Duodenal mucosa (tissue), 2 donors: Measurements from ENCODE around the gene SLC35E1.
"Not testable (repeated sequence)": the region's sequence is repeated elsewhere in the genome, so short reads cannot be mapped to it uniquely, and the experiment has no call there.

Experiments
- H3K27ac ChIP-seq: one replicate; pipeline ENCODE4 v1.7.0; 2013; ENCODE audit warnings: low read depth, low read length
- H3K27me3 ChIP-seq, 2 donors: one replicate each; pipeline ENCODE4 v1.7.0; 2013; ENCODE audit warnings: low read length in 2 of 2, control low read depth in 1 of 2; ENCODE audit not compliant: insufficient read depth in 2 of 2, control insufficient read depth in 1 of 2
- H3K36me3 ChIP-seq, 2 donors: one replicate each; pipeline ENCODE4 v1.7.0; 2013; ENCODE audit warnings: low read length in 2 of 2, control low read depth in 1 of 2; ENCODE audit not compliant: insufficient read depth in 2 of 2, control insufficient read depth in 1 of 2
- H3K4me1 ChIP-seq, 2 donors: one replicate each; pipeline ENCODE4 v1.7.0; 2013; ENCODE audit warnings: low read length in 2 of 2, control low read depth in 1 of 2; ENCODE audit not compliant: insufficient read depth in 2 of 2, control insufficient read depth in 1 of 2
- H3K4me3 ChIP-seq, 2 donors: one replicate each; pipeline ENCODE4 v1.7.0; 2013; ENCODE audit warnings: low read length in 2 of 2, low read depth in 1 of 2
- H3K9ac ChIP-seq, 2 donors: one replicate each; pipeline ENCODE4 v1.7.0; 2013; ENCODE audit warnings: low read length in 2 of 2, low read depth in 1 of 2
- H3K9me3 ChIP-seq, 2 donors: one replicate each; pipeline ENCODE4 v1.7.0; 2013; ENCODE audit warnings: low read length in 2 of 2, control low read depth in 1 of 2; ENCODE audit not compliant: control insufficient read depth in 1 of 2

Gene SLC35E1

DNA sequence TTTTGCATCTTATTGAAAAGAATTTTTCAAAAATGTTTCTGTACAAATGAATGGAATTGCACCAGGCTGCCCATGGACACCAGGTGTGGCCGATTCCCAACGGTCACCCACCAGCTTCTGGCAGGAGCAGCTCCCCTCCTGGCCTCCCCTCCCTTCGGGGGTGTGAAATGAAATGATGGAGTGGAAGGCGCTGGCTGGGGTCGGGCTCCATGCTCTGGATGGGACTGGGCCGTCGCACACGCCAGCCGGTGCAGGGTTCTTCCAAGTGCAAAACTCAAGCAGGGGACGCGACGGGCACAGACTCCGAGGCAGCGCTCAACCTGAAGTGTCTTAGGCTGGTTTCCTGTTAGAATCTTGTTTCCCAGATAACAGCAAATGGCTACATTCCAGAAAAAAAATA is 54.2 kb downstream of the SLC35E1 start:
- H3K27ac ChIP-seq: no peak overlapping the region
- H3K27me3 ChIP-seq: no peaks in the 10 kb centered on the region
- H3K4me3 ChIP-seq: no peak overlapping the region
- peaks cover 0 to 11% of the 10 kb centered on the region in 2 donors for H3K4me1 ChIP-seq
- peaks cover 41 to 62% of the 10 kb centered on the region in 2 donors for H3K36me3 ChIP-seq
- no peaks in the 10 kb centered on the region for H3K9me3 ChIP-seq
- H3K9ac ChIP-seq: no peak overlapping the region

DNA sequence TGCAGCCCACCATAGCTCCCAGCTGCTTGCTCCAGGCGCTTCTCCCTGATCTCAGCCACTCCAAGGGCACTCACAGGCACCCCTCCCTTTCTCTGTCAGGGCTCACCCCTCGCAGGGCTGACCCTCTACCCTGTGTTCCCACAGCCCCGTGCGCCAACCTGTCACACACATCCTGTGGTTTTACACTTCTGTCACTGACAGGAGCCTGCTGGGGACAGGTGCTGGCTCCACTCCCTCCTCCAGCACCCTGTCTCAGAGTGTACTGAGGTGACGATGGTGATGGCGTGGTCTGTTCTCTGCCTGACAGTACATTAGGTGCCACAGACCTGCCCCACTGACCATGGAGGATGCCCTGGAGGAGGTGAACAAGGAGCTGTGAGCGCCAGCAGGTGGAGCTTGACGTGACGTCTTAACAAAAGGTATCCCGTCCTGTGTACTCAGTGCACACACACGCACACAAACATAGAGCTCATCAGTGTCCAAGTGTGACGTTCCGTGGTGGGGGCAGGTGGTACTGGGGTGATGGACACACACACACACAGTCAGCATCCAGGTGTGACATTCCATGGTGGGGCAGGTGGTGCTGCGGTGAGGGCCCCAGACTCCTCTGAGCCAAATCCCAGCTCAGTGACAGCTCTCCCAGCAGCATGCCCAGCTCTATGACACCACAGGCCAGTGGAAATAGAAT is 55.1 kb downstream of the SLC35E1 start:
- peaks cover 0 to 11% of the 10 kb centered on the region in 2 donors for H3K4me1 ChIP-seq
- no peak overlapping the region for H3K27ac ChIP-seq
- peaks cover 41 to 58% of the 10 kb centered on the region in 2 donors for H3K36me3 ChIP-seq
- no peaks in the 10 kb centered on the region for H3K9me3 ChIP-seq
- no peaks in the 10 kb centered on the region for H3K27me3 ChIP-seq
- H3K9ac ChIP-seq: no peak overlapping the region
- H3K4me3 ChIP-seq: no peak overlapping the region

DNA sequence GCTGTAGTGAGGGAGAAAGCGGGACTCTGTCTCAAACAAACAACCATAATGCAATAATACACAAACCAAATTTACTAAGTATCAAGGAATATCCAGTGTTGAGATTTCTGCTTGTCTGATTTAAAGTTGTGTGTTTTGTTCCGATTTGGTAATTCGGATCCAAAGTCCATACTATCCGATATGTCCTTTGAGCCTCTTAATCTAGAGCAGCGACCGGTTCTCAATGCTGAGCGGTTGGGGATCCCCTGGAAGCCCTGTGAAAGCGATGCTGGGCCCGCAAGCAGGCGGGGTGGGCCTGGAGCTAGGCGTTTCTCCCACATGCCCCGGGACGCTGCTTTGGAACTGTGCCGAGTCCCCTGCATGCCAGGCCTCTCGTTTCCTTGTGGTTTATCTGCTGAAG is 55.8 kb downstream of the SLC35E1 start:
- Histone ChIP-seq H3K4me1 (peaks cover 0 to 11% of the 10 kb centered on the region in 2 donors), H3K36me3 (peaks cover 40 to 53% of the 10 kb centered on the region in 2 donors), H3K27ac (no peak overlapping the region)

DNA sequence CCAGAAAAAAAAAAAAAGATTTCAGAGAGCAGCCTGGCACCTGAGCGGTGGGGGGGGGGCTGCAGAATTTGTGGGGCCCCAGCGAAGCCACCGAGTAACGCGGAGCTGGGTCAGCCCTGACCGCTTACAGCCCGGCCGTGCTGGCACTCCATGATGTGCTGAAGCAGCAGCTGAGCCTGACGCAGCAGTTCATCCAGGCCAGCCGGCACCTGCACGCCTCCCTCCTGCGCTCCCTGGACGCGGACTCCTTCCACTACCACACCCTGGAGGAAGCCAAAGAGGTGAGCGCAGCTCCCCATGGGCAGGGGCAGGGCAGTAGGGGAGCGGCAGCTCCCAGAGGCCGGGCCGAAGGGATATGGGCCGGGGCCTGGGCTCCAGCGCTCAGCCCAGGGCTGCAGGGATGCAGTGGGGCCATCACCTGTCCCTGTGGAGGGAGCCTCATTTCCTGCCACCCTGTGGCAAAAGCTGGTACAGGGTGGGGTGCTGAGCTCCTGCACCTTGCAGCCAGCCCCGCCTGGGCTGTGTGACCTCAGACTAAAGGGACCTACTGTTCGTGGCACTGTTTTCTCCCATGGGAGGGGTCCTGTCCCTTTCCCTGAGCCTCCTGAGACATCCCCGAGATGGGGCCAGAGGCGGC is 57.7 kb downstream of the SLC35E1 start:
- Histone ChIP-seq H3K4me1 (peaks cover 0 to 11% of the 10 kb centered on the region in 2 donors), H3K9me3 (no peaks in the 10 kb centered on the region), H3K36me3 (peaks cover 26 to 39% of the 10 kb centered on the region in 2 donors), H3K4me3 (no peak overlapping the region), H3K27me3 (no peaks in the 10 kb centered on the region), H3K9ac (no peak overlapping the region), H3K27ac (no peak overlapping the region)

More for the DNA sequence above, 55.8 kb downstream of the SLC35E1 start:
- no peak overlapping the region for H3K9ac ChIP-seq
- no peak overlapping the region for H3K4me3 ChIP-seq
- no peaks in the 10 kb centered on the region for H3K9me3 ChIP-seq
- H3K27me3 ChIP-seq: no peaks in the 10 kb centered on the region

DNA sequence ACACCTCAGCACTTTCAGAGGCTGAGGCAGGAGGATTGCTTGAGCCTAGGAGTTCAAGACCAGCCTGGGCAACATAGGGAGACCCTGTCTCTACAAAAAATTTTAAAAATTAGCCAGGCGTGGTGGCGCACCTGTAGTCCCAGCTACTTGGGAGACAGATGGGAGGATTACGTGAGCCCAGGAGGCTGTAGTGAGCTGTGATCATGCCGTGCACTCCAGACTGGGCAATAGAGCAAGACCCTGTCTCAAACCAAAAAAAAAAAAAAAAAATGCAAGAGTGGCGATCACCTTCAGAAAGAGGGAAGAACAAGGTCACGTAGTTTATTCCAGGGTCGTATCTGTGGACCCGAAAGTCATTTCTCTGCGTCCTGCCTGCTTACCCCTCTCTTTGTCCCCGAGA is 59.6 kb downstream of the SLC35E1 start:
- not testable (repeated sequence) for H3K27me3 ChIP-seq, H3K4me3 ChIP-seq, H3K27ac ChIP-seq, H3K9me3 ChIP-seq, H3K9ac ChIP-seq
- peaks cover 7 to 21% of the 10 kb centered on the region in 2 donors for H3K36me3 ChIP-seq
- peaks cover 0 to 11% of the 10 kb centered on the region in 2 donors for H3K4me1 ChIP-seq

DNA sequence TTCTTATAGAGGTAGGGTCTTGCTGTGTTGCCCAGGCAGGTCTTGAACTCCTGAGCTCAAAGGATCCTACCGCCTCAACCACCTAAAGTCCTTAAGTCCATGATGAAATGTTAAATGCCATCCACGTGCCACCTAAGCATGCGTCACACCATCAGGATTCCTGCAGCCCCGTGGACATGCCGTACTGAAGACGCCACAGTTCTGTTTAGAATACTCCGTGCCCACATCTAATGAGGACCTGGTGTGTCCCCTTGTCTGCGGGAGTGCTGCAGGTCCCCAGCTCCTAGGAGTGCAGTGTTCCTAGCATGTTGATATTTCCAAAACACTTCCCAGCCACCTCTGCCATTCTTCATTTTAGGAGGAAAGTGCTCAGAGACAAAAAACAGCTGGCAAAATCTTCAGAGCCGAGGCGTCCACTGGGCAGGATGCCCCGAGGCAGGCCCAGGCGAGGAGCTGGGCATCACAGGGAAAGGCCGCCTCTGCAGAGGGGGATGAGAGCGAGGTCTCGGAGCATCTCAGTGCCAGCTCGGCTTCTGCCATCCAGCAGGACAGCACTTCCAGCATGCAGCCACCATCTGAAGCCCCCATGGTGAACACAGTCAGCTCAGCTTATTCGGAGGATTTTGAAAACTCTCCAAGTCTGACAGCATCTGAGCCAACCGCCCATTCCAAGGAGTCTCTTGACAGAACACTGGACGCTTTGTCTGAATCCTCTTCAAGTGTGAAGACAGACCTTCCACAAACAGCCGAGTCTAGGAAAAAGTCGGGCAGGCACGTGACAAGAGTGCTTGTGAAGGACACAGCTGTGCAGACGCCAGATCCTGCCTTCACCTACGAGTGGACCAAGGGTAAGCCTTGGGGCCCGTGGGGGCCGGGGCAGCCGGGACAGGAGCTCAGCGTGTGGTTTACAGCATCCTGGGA is 62.8 kb downstream of the SLC35E1 start:
- H3K9me3 ChIP-seq: no peaks in the 10 kb centered on the region
- H3K4me3 ChIP-seq: no peak overlapping the region
- H3K27me3 ChIP-seq: no peaks in the 10 kb centered on the region
- no peaks in the 10 kb centered on the region for H3K4me1 ChIP-seq
- no peak overlapping the region for H3K27ac ChIP-seq
- peaks cover 0 to 16% of the 10 kb centered on the region in 2 donors for H3K36me3 ChIP-seq
- no peak overlapping the region for H3K9ac ChIP-seq

DNA sequence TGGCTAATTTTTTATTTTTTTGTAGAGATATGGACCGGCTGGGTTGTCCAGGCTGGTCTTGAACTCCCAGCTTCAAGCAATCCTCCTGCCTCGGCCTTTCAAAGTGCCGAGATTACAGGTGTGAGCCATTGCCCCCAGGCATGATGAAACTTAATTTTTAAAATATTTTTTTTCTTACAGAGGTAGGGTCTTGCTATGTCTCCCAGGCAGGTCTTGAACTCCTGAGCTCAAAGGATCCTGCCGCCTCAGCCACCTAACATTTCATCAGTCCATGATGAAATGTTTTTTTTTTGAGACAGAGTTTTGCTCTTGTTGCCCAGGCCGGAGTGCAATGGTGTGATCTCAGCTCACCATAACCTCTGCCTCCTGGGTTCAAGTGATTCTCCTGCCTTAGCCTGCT is 63.7 kb downstream of the SLC35E1 start:
- no peak overlapping the region for H3K27ac ChIP-seq
- no peaks in the 10 kb centered on the region for H3K4me1 ChIP-seq
- no peak overlapping the region for H3K4me3 ChIP-seq
- no peaks in the 10 kb centered on the region for H3K9me3 ChIP-seq
- H3K27me3 ChIP-seq: no peaks in the 10 kb centered on the region
- H3K36me3 ChIP-seq: peaks cover 0 to 16% of the 10 kb centered on the region in 2 donors
- H3K9ac ChIP-seq: no peak overlapping the region

DNA sequence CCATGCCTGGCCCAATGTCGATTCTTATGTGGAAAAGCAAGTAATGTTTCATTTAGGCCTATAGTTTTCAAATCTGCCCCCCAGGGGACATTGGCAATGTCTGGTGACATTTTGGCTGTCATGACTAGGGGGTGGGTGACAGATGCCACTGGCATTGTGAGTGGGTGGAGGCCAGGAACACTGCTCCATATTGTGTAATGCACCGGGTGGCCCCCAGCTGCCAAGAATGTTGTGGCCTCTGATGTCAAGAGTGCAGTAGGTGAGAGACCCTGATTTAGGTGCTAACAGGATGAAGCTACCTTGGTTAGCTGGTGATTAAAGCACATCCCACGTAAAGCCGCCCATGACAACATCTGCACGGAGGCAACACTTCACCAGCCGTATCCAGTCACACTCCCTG is 65.3 kb downstream of the SLC35E1 start:
- Histone ChIP-seq H3K36me3 (peaks cover 0 to 20% of the 10 kb centered on the region in 2 donors), H3K27me3 (no peaks in the 10 kb centered on the region), H3K9me3 (no peaks in the 10 kb centered on the region), H3K4me3 (no peak overlapping the region), H3K9ac (no peak overlapping the region), H3K27ac (no peak overlapping the region), H3K4me1 (no peaks in the 10 kb centered on the region)

DNA sequence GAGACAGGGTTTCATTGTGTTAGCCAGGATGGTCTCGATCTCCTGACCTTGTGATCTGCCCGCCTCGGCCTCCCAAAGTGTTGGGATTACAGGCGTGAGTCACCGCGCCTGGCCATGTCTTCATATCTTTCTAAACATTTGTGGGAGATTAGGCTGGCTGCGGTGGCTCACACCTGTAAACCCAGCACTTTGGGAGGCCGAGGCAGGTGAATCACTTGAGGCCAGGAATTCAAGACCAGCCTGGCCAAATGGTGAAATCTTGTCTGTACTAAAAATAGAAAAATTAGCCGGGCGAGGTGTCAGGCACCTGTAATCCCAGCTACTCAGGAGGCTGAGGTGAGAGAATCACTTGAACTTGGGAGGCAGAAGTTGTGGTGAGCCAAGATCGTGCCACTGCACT is 66.1 kb downstream of the SLC35E1 start:
- H3K36me3 ChIP-seq: peaks cover 0 to 20% of the 10 kb centered on the region in 2 donors
- H3K4me3 ChIP-seq, H3K9me3 ChIP-seq, H3K9ac ChIP-seq, H3K4me1 ChIP-seq, H3K27ac ChIP-seq, H3K27me3 ChIP-seq: not testable (repeated sequence)

DNA sequence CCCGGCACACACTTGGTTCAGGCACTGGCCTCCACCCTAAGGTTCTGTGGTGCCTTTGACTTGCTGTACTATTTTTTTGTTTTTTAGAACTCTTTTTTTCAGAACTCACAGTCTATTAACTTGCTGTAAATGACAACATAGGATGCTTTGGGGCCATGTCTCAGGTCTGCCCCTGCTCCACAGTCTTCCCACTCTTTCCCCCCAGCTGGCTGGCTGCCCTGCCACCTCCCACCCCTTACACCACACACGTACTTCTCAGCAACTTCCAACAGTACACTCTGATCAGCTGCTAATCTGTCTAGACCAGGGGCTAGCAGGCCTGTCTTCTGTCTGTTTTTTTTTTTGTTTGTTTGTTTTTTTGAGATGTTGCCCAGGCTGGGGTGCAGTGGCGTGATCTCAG is 67.9 kb downstream of the SLC35E1 start:
- H3K4me1 ChIP-seq: no peaks in the 10 kb centered on the region
- no peak overlapping the region for H3K4me3 ChIP-seq
- H3K27ac ChIP-seq: no peak overlapping the region
- no peaks in the 10 kb centered on the region for H3K9me3 ChIP-seq
- H3K9ac ChIP-seq: no peak overlapping the region
- peaks cover 0 to 14% of the 10 kb centered on the region in 2 donors for H3K36me3 ChIP-seq
- H3K27me3 ChIP-seq: no peaks in the 10 kb centered on the region
